ENCODE measurements around the gene OR8S1. TPM values are rescaled to one million over a fixed set of nuclear protein-coding genes. Genes with fewer than 3 reads are reported as not detected.

The OR8S1 gene
- total and polyA plus RNA-seq, 2 of the 8 experiments (the other 6 are each of a cell fraction or from before 2014, with no cell fraction given): not detected

- TF ChIP-seq RAD21 (IDR thresholded peaks at IDR 0.05 in 1 of 2, conservative IDR thresholded peaks at IDR 0.05 in 1 of 2; ENCODE audit: low read depth in 2 of 2, low read length in 2 of 2): no peak
- no peak for TF ChIP-seq POLR2A (IDR thresholded peaks at IDR 0.05; ENCODE audit: control extremely low read depth in 1 of 2, low read depth in 2 of 2, low read length in 2 of 2)
- no peak for TF ChIP-seq SP1 (IDR thresholded peaks at IDR 0.05; ENCODE audit: low read depth, low read length)
Measured at GRCh38 chr12:48567731-48568130, 42.3 kb downstream of the OR8S1 start (continued).

All from H1 (cell line).